GM12801 (cell line): Measurements from ENCODE around the gene PPIP5K1.

Experiments
- CTCF ChIP-seq: IDR thresholded peaks from one replicate; pipeline ENCODE4 v1.5.1; 2011; ENCODE audit warnings: control low read depth; ENCODE audit not compliant: insufficient read length; ENCODE audit errors: extremely low read depth

PPIP5K1 gene

GRCh38 chr15:43526261-43526930, 63.6 kb downstream of the PPIP5K1 start:
- no peak for TF ChIP-seq CTCF

DNA sequence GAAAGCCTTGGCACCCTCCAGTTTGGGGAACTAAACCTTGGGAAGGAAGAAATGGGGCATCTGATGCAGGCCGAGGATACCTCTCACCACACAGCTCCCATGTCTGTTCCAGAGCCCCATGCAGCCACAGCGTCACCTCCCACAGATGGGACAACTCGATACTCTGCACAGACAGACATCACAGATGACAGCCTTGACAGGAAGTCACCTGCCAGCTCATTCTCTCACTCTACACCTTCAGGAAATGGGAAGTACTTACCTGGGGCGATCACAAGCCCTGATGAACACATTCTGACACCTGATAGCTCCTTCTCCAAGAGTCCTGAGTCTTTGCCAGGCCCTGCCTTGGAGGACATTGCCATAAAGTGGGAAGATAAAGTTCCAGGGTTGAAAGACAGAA, 64.9 kb downstream of the PPIP5K1 start:
- no peak for TF ChIP-seq CTCF

GRCh38 chr15:43524254-43524845, 65.7 kb downstream of the PPIP5K1 start:
- no peak for TF ChIP-seq CTCF

DNA sequence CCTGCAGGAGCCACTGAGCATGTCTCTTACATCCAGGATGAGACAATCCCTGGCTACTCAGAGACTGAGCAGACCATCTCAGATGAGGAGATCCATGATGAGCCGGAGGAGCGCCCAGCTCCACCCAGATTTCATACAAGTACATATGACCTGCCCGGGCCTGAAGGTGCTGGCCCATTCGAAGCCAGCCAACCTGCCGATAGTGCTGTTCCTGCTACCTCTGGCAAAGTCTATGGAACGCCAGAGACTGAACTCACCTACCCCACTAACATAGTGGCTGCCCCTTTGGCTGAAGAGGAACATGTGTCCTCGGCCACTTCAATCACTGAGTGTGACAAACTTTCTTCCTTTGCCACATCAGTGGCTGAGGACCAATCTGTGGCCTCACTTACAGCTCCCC, 66.4 kb downstream of the PPIP5K1 start:
- no peak for TF ChIP-seq CTCF

DNA sequence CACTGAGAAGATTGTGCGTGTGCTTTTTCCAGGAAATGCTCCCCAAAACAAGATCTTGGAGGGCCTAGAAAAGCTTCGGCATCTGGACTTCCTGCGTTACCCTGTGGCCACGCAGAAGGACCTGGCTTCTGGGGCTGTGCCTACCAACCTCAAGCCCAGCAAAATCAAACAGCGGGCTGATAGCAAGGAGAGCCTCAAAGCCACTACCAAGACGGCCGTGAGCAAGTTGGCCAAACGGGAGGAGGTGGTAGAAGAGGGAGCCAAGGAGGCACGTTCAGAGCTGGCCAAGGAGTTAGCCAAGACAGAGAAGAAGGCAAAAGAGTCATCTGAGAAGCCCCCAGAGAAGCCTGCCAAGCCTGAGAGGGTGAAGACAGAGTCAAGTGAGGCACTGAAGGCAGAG, 67.8 kb downstream of the PPIP5K1 start:
- no peak for TF ChIP-seq CTCF

DNA sequence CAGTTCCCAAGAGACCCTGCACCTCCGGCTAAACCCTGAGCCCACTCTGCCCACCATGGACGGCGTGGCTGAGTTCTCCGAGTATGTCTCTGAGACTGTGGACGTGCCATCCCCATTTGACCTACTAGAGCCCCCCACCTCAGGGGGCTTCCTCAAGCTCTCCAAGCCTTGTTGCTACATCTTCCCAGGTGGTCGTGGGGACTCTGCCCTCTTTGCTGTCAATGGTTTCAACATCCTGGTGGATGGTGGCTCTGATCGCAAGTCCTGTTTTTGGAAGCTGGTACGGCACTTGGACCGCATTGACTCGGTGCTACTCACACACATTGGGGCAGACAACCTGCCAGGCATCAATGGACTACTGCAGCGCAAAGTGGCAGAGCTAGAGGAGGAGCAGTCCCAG, 68.6 kb downstream of the PPIP5K1 start:
- no peak for TF ChIP-seq CTCF

DNA sequence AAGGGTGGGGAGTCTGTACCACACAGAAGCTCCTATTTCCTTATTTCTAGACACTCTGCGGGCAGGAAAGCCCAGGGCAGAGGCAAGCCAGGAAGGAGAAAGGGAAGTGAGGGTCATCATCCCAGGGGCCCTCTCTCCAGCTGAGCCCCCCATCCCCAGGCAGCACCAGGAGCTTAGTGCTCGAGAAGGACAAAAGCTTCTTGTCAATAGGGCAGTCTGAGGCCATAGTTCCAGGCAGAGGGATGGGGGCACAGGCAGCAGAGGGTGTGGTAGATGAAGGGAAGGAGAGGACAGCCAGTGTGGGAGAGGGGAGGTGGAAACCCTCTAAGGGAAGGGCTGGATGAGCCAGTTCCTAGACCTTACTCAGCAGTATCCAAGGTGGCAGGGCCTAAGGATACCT, 69.9 kb downstream of the PPIP5K1 start:
- no peak for TF ChIP-seq CTCF
